Ishikawa (cell line): ENCODE measurements around the gene RNF31.

Experiments used
- CEBPB ChIP-seq: IDR thresholded peaks from 2 replicates; pipeline ENCODE4 v1.6.1; 2012
- CREB1 ChIP-seq: IDR thresholded peaks from 2 replicates; pipeline ENCODE4 v1.6.1; 2012; ENCODE audit warnings: low read depth
- EGR1 ChIP-seq: IDR thresholded peaks from 2 replicates; pipeline ENCODE4 v1.6.1; 2012
- EP300 ChIP-seq: IDR thresholded peaks from 2 replicates; pipeline ENCODE4 v1.6.1; 2012; ENCODE audit warnings: borderline replicate concordance
- FOXM1 ChIP-seq: IDR thresholded peaks from 2 replicates; pipeline ENCODE4 v1.6.1; 2012; ENCODE audit warnings: low read depth, borderline replicate concordance
- NFIC ChIP-seq: IDR thresholded peaks from 2 replicates; pipeline ENCODE4 v1.6.1; 2012
- RAD21 ChIP-seq: IDR thresholded peaks from 2 replicates; pipeline ENCODE4 v1.6.1; 2012; ENCODE audit warnings: low read depth
- TAF1 ChIP-seq: IDR thresholded peaks from 2 replicates; pipeline ENCODE4 v1.6.1; 2012; ENCODE audit warnings: low read depth, mild to moderate bottlenecking
- TCF12 ChIP-seq: IDR thresholded peaks from 2 replicates; pipeline ENCODE4 v1.6.1; 2012; ENCODE audit warnings: low read depth
- TEAD4 ChIP-seq: IDR thresholded peaks from 2 replicates; pipeline ENCODE4 v1.6.1; 2012
- YY1 ChIP-seq: IDR thresholded peaks from 2 replicates; pipeline ENCODE4 v1.6.1; 2012; ENCODE audit warnings: low read depth
- ZBTB7A ChIP-seq: IDR thresholded peaks from 2 replicates; pipeline ENCODE4 v1.6.1; 2012; ENCODE audit warnings: low read depth
- TF ChIP-seq, protein P1 (sequence below): IDR thresholded peaks from 2 replicates; pipeline ENCODE4 v1.6.1; 2012
- TF ChIP-seq, protein P2 (sequence below): IDR thresholded peaks from 2 replicates; pipeline ENCODE4 v1.6.1; 2012
- TF ChIP-seq, protein P3 (sequence below): IDR thresholded peaks from 2 replicates; pipeline ENCODE4 v1.6.1; 2012; ENCODE audit warnings: low read depth, mild to moderate bottlenecking

Gene RNF31

DNA sequence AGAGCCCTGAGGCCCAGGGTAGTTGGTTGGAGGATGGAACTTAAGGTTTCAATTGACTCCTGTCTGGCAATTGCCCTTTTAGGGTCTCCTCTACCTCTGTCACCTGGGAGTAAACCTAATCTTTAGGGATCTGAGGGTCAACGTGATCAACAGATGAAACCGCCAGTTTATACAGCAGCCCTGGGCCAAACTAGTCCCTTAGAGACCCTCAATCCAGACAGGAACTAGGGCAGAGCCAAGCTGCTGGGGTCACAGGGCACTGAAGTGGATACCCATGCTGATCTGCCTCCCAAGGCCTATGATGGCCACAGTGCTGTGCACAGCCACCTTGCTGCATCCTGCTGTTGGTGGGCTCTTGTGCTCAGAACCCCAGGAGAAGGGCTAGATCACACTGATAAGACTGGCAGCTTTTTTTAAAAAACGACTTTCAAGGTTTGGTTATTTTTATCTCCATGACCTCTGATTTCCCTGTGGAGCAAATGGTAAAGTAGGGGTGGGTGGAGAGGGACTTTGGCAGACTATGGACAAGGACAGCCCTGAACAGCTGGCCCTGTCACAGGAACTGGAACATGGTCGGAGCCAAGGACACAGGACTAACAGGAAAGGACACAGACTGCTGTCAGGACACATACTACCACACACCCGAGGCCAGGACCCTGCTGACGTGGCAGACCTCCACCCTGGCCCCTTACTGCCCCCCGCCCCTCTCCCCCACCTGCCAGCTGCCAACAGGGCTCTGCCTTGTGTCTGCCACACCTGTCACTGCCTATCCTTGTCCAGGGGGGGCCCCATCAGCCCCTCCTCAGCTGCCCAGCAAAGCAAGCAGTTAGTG lies 16.4 kb upstream of the RNF31 start:
- no peak for TF ChIP-seq TAF1
- TF ChIP-seq EP300, result no peak
- TF ChIP-seq NFIC, result no peak
- TF ChIP-seq, protein P1, sequence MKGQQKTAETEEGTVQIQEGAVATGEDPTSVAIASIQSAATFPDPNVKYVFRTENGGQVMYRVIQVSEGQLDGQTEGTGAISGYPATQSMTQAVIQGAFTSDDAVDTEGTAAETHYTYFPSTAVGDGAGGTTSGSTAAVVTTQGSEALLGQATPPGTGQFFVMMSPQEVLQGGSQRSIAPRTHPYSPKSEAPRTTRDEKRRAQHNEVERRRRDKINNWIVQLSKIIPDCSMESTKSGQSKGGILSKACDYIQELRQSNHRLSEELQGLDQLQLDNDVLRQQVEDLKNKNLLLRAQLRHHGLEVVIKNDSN, result no peak
- no peak for TF ChIP-seq EGR1
- TF ChIP-seq TEAD4, result no peak
- TF ChIP-seq TCF12, result no peak
- TF ChIP-seq ZBTB7A, result no peak
- TF ChIP-seq FOXM1, result no peak
- no peak for TF ChIP-seq RAD21
- TF ChIP-seq, protein P2, sequence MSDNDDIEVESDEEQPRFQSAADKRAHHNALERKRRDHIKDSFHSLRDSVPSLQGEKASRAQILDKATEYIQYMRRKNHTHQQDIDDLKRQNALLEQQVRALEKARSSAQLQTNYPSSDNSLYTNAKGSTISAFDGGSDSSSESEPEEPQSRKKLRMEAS, result no peak

DNA sequence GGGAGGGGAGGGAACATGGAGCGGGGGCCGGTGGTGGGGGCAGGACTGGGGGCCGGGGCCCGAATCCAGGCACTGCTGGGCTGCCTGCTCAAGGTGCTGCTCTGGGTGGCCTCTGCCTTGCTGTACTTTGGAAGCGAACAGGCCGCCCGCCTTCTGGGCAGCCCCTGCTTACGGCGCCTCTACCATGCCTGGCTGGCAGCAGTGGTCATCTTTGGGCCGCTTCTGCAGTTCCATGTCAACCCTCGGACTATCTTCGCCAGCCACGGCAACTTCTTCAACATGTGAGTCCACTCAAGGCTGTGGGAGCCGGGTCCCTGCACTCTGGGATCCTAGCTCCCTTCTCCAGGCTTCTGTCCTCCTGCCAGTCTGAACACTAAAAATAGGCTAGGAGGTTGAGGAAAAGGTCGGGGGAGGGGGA lies 15.7 kb upstream of the RNF31 start:
- TF ChIP-seq CREB1 (no peak), CEBPB (no peak), YY1 (no peak), TAF1 (no peak), EP300 (no peak), EGR1 (no peak)
- TF ChIP-seq, protein P1, result no peak

DNA sequence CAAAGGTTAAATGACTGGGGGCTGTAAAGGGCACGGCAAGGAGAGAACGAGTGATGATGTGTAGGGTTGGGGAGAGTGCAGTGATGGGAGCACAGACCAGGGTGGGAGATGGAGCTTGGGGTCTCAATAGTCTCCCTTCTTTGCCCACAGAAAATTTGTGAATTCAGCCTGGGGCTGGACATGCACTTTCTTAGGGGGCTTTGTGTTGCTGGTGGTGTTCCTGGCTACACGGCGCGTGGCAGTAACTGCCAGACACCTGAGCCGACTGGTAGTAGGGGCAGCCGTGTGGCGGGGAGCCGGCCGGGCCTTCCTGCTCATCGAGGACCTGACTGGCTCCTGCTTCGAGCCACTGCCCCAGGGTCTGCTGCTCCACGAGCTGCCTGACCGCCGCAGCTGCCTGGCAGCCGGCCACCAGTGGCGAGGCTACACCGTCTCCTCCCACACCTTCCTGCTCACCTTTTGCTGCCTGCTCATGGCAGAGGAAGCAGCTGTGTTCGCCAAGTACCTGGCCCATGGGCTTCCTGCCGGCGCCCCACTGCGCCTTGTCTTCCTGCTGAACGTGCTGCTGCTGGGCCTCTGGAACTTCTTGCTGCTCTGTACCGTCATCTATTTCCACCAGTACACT lies 15.1 kb upstream of the RNF31 start:
- TF ChIP-seq ZBTB7A (no peak), EP300 (no peak), TAF1 (no peak), TEAD4 (no peak), YY1 (no peak), FOXM1 (no peak), CREB1 (no peak), TCF12 (no peak), NFIC (no peak; the same call in 1 of the 2 replicates), RAD21 (no peak), CEBPB (no peak), EGR1 (no peak)
- TF ChIP-seq, protein P3, sequence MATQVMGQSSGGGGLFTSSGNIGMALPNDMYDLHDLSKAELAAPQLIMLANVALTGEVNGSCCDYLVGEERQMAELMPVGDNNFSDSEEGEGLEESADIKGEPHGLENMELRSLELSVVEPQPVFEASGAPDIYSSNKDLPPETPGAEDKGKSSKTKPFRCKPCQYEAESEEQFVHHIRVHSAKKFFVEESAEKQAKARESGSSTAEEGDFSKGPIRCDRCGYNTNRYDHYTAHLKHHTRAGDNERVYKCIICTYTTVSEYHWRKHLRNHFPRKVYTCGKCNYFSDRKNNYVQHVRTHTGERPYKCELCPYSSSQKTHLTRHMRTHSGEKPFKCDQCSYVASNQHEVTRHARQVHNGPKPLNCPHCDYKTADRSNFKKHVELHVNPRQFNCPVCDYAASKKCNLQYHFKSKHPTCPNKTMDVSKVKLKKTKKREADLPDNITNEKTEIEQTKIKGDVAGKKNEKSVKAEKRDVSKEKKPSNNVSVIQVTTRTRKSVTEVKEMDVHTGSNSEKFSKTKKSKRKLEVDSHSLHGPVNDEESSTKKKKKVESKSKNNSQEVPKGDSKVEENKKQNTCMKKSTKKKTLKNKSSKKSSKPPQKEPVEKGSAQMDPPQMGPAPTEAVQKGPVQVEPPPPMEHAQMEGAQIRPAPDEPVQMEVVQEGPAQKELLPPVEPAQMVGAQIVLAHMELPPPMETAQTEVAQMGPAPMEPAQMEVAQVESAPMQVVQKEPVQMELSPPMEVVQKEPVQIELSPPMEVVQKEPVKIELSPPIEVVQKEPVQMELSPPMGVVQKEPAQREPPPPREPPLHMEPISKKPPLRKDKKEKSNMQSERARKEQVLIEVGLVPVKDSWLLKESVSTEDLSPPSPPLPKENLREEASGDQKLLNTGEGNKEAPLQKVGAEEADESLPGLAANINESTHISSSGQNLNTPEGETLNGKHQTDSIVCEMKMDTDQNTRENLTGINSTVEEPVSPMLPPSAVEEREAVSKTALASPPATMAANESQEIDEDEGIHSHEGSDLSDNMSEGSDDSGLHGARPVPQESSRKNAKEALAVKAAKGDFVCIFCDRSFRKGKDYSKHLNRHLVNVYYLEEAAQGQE, result no peak
- TF ChIP-seq, protein P1, result no peak
- TF ChIP-seq, protein P2, result no peak

DNA sequence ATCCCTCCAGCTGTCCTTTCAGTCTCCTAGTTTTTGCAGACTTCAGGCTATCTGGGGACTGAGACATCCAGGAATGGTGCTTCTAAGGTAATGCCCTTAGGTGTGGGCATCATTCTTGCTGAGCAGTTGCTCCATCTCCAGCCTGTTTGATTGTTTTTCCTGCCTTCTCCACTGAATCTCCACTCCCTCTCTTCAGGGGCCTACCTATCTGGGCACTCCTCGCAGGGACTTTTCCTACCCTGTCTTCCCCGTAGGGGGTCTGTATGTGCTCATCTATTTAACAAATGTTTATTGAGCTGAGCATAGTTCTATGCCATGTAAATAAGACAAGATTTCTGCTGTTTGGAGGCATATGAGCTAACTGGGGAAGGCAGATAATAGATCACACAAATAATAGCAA lies 14.3 kb upstream of the RNF31 start:
- TF ChIP-seq TEAD4, result no peak
- TF ChIP-seq FOXM1, result no peak
- no peak for TF ChIP-seq TAF1
- no peak for TF ChIP-seq YY1
- TF ChIP-seq EP300, result no peak

DNA sequence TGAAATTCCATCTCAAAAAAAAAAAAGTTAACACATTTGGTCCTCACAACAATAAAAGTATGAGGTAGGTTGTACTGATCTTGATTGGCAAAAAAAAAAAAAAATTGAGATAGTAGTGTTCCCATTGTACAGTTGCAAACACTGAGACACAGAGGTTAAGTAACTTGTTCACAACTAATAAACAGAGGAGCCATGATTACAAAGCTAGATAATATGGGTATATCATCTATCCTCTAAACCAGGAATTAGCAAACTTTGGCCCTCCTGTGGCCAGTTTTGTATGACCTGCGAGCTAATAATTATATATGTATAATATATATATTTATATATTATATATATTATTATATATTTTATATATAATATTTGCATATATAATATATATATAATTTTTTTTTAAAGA lies 13.6 kb upstream of the RNF31 start:
- TF ChIP-seq FOXM1 (no peak), YY1 (no peak), TEAD4 (no peak), ZBTB7A (no peak), RAD21 (no peak), TCF12 (no peak), CEBPB (no peak), EGR1 (no peak), TAF1 (no peak), NFIC (no peak), EP300 (no peak)
- TF ChIP-seq, protein P1, result no peak
- TF ChIP-seq, protein P3, result no peak
- TF ChIP-seq, protein P2, result no peak
